Astrocyte (in vitro differentiated cells and primary cell): ENCODE results near the gene TMEM86A. TPM values are rescaled to one million over a fixed set of nuclear protein-coding genes. Genes with fewer than 3 reads are reported as not detected.
"Not testable (repeated sequence)": the region's sequence is repeated elsewhere in the genome, so short reads cannot be mapped to it uniquely, and the experiment has no call there.

Experiments used
- DNase-seq: peaks from one replicate; pipeline ENCODE4 v3.0.0-alpha.2; 2010; ENCODE audit warnings: low read depth
- FAIRE-seq: peaks from 2 replicates; lab custom pipeline; 2011; peaks lifted over from hg19 to GRCh38; lab: Jason Lieb, UNC
- H2AFZ ChIP-seq: 2 replicates; pipeline ENCODE4 v1.6.0; 2012; ENCODE audit warnings: low read depth, low read length, inconsistent platforms
- H3K27ac ChIP-seq: 2 replicates; pipeline ENCODE4 v1.5.1; 2011; ENCODE audit warnings: low read depth, low read length, inconsistent platforms
- H3K27me3 ChIP-seq: 2 replicates; pipeline ENCODE4 v1.6.0; 2011; ENCODE audit warnings: low read length, inconsistent platforms; ENCODE audit not compliant: insufficient read depth
- H3K36me3 ChIP-seq: 2 replicates; pipeline ENCODE4 v1.5.1; 2011; ENCODE audit warnings: low read length, inconsistent platforms; ENCODE audit not compliant: insufficient read depth
- H3K4me1 ChIP-seq: 2 replicates; pipeline ENCODE4 v1.5.1; 2011; ENCODE audit warnings: low read length, inconsistent platforms; ENCODE audit not compliant: insufficient read depth
- H3K4me2 ChIP-seq: 2 replicates; pipeline ENCODE4 v1.6.0; 2012; ENCODE audit warnings: low read length, inconsistent platforms
- H3K4me3 ChIP-seq: 2 replicates; pipeline ENCODE4 v1.5.1; 2011; ENCODE audit warnings: low read depth, mild to moderate bottlenecking, low read length, inconsistent platforms; ENCODE audit not compliant: insufficient read depth
- H3K79me2 ChIP-seq: 2 replicates; pipeline ENCODE4 v1.6.0; 2012; ENCODE audit warnings: mild to moderate bottlenecking, low read length, inconsistent platforms; ENCODE audit not compliant: insufficient read depth
- H3K9ac ChIP-seq: 2 replicates; pipeline ENCODE4 v1.6.0; 2012; ENCODE audit warnings: mild to moderate bottlenecking, low read length, inconsistent platforms
- H3K9me3 ChIP-seq: 2 replicates; pipeline ENCODE4 v1.5.1; 2012; ENCODE audit warnings: low read depth, mild to moderate bottlenecking, low read length, inconsistent platforms; ENCODE audit not compliant: insufficient read depth
- H4K20me1 ChIP-seq: 2 replicates; pipeline ENCODE4 v1.6.0; 2012; ENCODE audit warnings: low read length, inconsistent platforms; ENCODE audit not compliant: insufficient read depth
- H3K27ac Mint-ChIP-seq: one replicate; pipeline ENCODE4 v1.8.0; 2021; ENCODE audit warnings: mild to moderate bottlenecking, mixed read lengths; ENCODE audit not compliant: unreplicated experiment
- H3K27me3 Mint-ChIP-seq: one replicate; pipeline ENCODE4 v1.8.0; 2021; ENCODE audit warnings: low read depth, mixed read lengths; ENCODE audit not compliant: unreplicated experiment
- H3K36me3 Mint-ChIP-seq: one replicate; pipeline ENCODE4 v1.8.0; 2021; ENCODE audit warnings: low read depth, mixed read lengths; ENCODE audit not compliant: unreplicated experiment
- H3K4me1 Mint-ChIP-seq: one replicate; pipeline ENCODE4 v1.8.0; 2021; ENCODE audit warnings: low read depth, mixed read lengths; ENCODE audit not compliant: unreplicated experiment
- H3K4me3 Mint-ChIP-seq: one replicate; pipeline ENCODE4 v1.8.0; 2021; ENCODE audit warnings: mild to moderate bottlenecking, moderate library complexity, mixed read lengths; ENCODE audit not compliant: unreplicated experiment
- H3K9me3 Mint-ChIP-seq: one replicate; pipeline ENCODE4 v1.8.0; 2021; ENCODE audit warnings: mild to moderate bottlenecking, mixed read lengths; ENCODE audit not compliant: unreplicated experiment
- CTCF ChIP-seq: IDR thresholded peaks from 2 replicates; pipeline ENCODE4 v1.5.1; 2011; ENCODE audit warnings: low read depth, mild to moderate bottlenecking, inconsistent platforms, low read length, moderate library complexity; ENCODE audit not compliant: insufficient read depth
- EZH2 ChIP-seq: IDR thresholded peaks from 2 replicates; pipeline ENCODE4 v1.6.1; 2012; ENCODE audit warnings: mild to moderate bottlenecking, low read length, inconsistent platforms; ENCODE audit not compliant: insufficient read depth
- total RNA-seq: library from RNA; stranded (reverse); gene quantifications from 2 replicates; pipeline ENCODE4 v1.2.1, GENCODE V29; 2021

Gene TMEM86A
- total RNA-seq, 1 donor from 2014 or later = 4.0 TPM

- H3K4me2 ChIP-seq = no peak overlapping the region
- no peak overlapping the region for H2AFZ ChIP-seq
- no peaks in the 10 kb centered on the region for H3K4me1 ChIP-seq
- no peaks in the 10 kb centered on the region for H3K36me3 ChIP-seq
- Mint-ChIP-seq H3K4me1 (peaks cover 19% of the 10 kb centered on the region), H3K9me3 (peaks cover 2% of the 10 kb centered on the region), H3K4me3 (no peak overlapping the region), H3K27ac (peak overlapping the region; percentile 5), H3K27me3 (no peaks in the 10 kb centered on the region), H3K36me3 (no peaks in the 10 kb centered on the region)
- H3K4me3 ChIP-seq = no peak overlapping the region
- no peaks in the 10 kb centered on the region for H4K20me1 ChIP-seq
- TF ChIP-seq CTCF = no peak
- no peak for TF ChIP-seq EZH2
- H3K9me3 ChIP-seq = no peaks in the 10 kb centered on the region
- DNase-seq = no peak
- no peak overlapping the region for H3K9ac ChIP-seq
- no peak for FAIRE-seq
- peaks cover 2% of the 10 kb centered on the region for H3K27me3 ChIP-seq
- no peaks in the 10 kb centered on the region for H3K79me2 ChIP-seq
- H3K27ac ChIP-seq = no peak overlapping the region
Observed at GRCh38 chr11:18669219-18669596, 29.4 kb upstream of the TMEM86A start.

- H3K4me3 ChIP-seq = no peak overlapping the region
- no peaks in the 10 kb centered on the region for H3K79me2 ChIP-seq
- no peaks in the 10 kb centered on the region for H3K4me1 ChIP-seq
- peaks cover 19% of the 10 kb centered on the region for H3K4me1 Mint-ChIP-seq
- H2AFZ ChIP-seq = no peak overlapping the region
- H3K4me2 ChIP-seq = no peak overlapping the region
- H3K36me3 Mint-ChIP-seq = no peaks in the 10 kb centered on the region
- H3K27me3 Mint-ChIP-seq = no peaks in the 10 kb centered on the region
- TF ChIP-seq EZH2 = no peak
- no peak for TF ChIP-seq CTCF
- peaks cover 2% of the 10 kb centered on the region for H3K9me3 Mint-ChIP-seq
- no peak for DNase-seq
- H3K27ac ChIP-seq = no peak overlapping the region
- FAIRE-seq = no peak
- H3K9me3 ChIP-seq = no peaks in the 10 kb centered on the region
- no peaks in the 10 kb centered on the region for H4K20me1 ChIP-seq
- no peak overlapping the region for H3K27ac Mint-ChIP-seq
- H3K36me3 ChIP-seq = no peaks in the 10 kb centered on the region
- H3K9ac ChIP-seq = no peak overlapping the region
- peaks cover 2% of the 10 kb centered on the region for H3K27me3 ChIP-seq
- no peak overlapping the region for H3K4me3 Mint-ChIP-seq
Observed at GRCh38 chr11:18669711-18670110, 28.9 kb upstream of the TMEM86A start.

- Histone ChIP-seq H3K79me2 (no peaks in the 10 kb centered on the region), H3K9ac (no peak overlapping the region), H3K4me2 (no peak overlapping the region), H3K4me1 (no peaks in the 10 kb centered on the region), H2AFZ (no peak overlapping the region), H3K27ac (no peak overlapping the region), H3K4me3 (no peak overlapping the region), H3K9me3 (no peaks in the 10 kb centered on the region), H3K36me3 (no peaks in the 10 kb centered on the region), H4K20me1 (no peaks in the 10 kb centered on the region), H3K27me3 (no peaks in the 10 kb centered on the region)
- TF ChIP-seq EZH2 = no peak
- Mint-ChIP-seq H3K4me3 (no peak overlapping the region), H3K4me1 (peaks cover 19% of the 10 kb centered on the region), H3K27me3 (no peaks in the 10 kb centered on the region), H3K27ac (no peak overlapping the region), H3K36me3 (no peaks in the 10 kb centered on the region), H3K9me3 (peaks cover 2% of the 10 kb centered on the region)
- DNase-seq (no peak), FAIRE-seq (no peak)
Observed at GRCh38 chr11:18671246-18671645, 27.3 kb upstream of the TMEM86A start.

- H3K27ac ChIP-seq, H3K4me2 ChIP-seq, H3K36me3 Mint-ChIP-seq, H3K4me3 Mint-ChIP-seq, H3K79me2 ChIP-seq, H2AFZ ChIP-seq, H3K4me3 ChIP-seq, H3K9ac ChIP-seq, H3K27me3 Mint-ChIP-seq, H3K36me3 ChIP-seq, FAIRE-seq, H3K27ac Mint-ChIP-seq, DNase-seq, H4K20me1 ChIP-seq, H3K9me3 Mint-ChIP-seq, H3K27me3 ChIP-seq, H3K9me3 ChIP-seq, H3K4me1 ChIP-seq: not testable (repeated sequence)
- peaks cover 19% of the 10 kb centered on the region for H3K4me1 Mint-ChIP-seq
Observed at GRCh38 chr11:18672209-18672608, 26.4 kb upstream of the TMEM86A start.
